Heart left ventricle (tissue), 16 donors: Measurements from ENCODE around the gene STKLD1. TPM values are rescaled to one million over a fixed set of nuclear protein-coding genes. Genes with fewer than 3 reads are reported as not detected.

Source experiments
- ATAC-seq, 4 donors: fragments of 200-7000 bp; cut with Tn5 transposase; one replicate each; pipeline ENCODE4 v1.9.1; 2020 to 2022; ENCODE audit warnings: moderate library complexity in 4 of 4, mild to moderate bottlenecking in 3 of 4, moderate number of reproducible peaks in 1 of 4
- DNase-seq, 5 donors: peaks; one replicate each; pipeline ENCODE4 v3.0.0-alpha.2; 2020
- H3K27ac ChIP-seq, 12 donors: fragments of 200-600 bp; sonication (generic) in 4 of 12; one replicate each; pipeline versions ENCODE4 v1.5.0 to v1.8.0; 2016 to 2022; ENCODE audit warnings: mild to moderate bottlenecking in 2 of 12
- H3K27me3 ChIP-seq, 9 donors: fragments of 200-600 bp; sonication (generic) in 2 of 9; one replicate each; pipeline versions ENCODE4 v1.5.1 to v1.8.0; 2016 to 2022; ENCODE audit warnings: mild to moderate bottlenecking in 3 of 9
- H3K36me3 ChIP-seq, 9 donors: fragments of 200-600 bp; sonication (generic) in 2 of 9; one replicate each; pipeline versions ENCODE4 v1.5.0 to v1.8.0; 2018 to 2022; ENCODE audit warnings: mild to moderate bottlenecking in 2 of 9
- H3K4me1 ChIP-seq, 12 donors: fragments of 200-600 bp; sonication (generic) in 4 of 12; one replicate each; pipeline versions ENCODE4 v1.5.0 to v1.8.0; 2016 to 2022; ENCODE audit warnings: mild to moderate bottlenecking in 3 of 12
- H3K4me3 ChIP-seq, 12 donors: fragments of 200-600 bp; sonication (generic) in 4 of 12; one replicate each; pipeline versions ENCODE4 v1.5.0 to v1.8.0; 2017 to 2022; ENCODE audit warnings: mild to moderate bottlenecking in 9 of 12, moderate library complexity in 4 of 12
- H3K9me3 ChIP-seq, 12 donors: fragments of 200-600 bp; sonication (generic) in 4 of 12; one replicate each; pipeline versions ENCODE4 v1.5.0 to v1.8.0; 2016 to 2022; ENCODE audit warnings: mild to moderate bottlenecking in 1 of 12
- CTCF ChIP-seq, 12 donors: fragments of 200-600 bp; sonication (generic) in 4 of 12; IDR thresholded peaks; one replicate each; pipeline versions ENCODE4 v1.5.0 to v1.8.0; 2018 to 2022; ENCODE audit warnings: antibody characterized with exemption in 12 of 12, mild to moderate bottlenecking in 5 of 12
- POLR2A ChIP-seq, 2 donors: fragments of 450-650 bp; IDR thresholded peaks; one replicate each; pipeline ENCODE4 v1.6.1; 2017; ENCODE audit warnings: antibody characterized with exemption in 2 of 2, mild to moderate bottlenecking in 2 of 2, moderate library complexity in 2 of 2
- WGBS, 4 donors: extraction: QIAGEN DNeasy Blood & Tissue Kit in 2 of 4; methylation state at CpG; one replicate each; pipeline versions ENCODE4 v1.1.5 to v1.1.7; 2013 to 2018; 5-methylcytosine and 5-hydroxymethylcytosine counted together
- intact Hi-C, 10 donors: fragments of 100-400 bp; cut with DNase I; formaldehyde crosslinking; loops; one replicate each; pipeline versions ENCODE4 v1.11.1 to v1.14.2; 2022
- polyA plus RNA-seq, 2 donors: library from polyadenylated mRNA; stranded (reverse); fragments of 200-250 nt; gene quantifications; one replicate each; pipeline ENCODE4 v1.2.3, GENCODE V29; 2013
- total RNA-seq, 9 donors: library from RNA; depleted of rRNA in 2 of 9; stranded (reverse); fragments of >200 nt in 2 of 9; fragmentation: NEBNext Ultra II Directional in 3 of 9; extraction: Animal tissue kit (Norgen Biotek cat#: 25700) in 3 of 9; gene quantifications; one replicate each; pipeline versions ENCODE4 v1.1.0 to v1.2.4, GENCODE V29; 2016 to 2023
- donor health status: ischemic (EF 13 %, LVEDD 7.1; RV severe dilation, severe dysfunction).
- donor health status: healthy with polysubstance abuse.
- donor health status: DM: no; HTN: yes; CAD: no.
- donor health status: DM: no; HTN: no; CAD: no.
- donor health status: ischemic (EF 25% LVEDD 6.9; RV normal size, moderate dysfunction).
- donor health status: ischemic (EF 25% LVEDD 5.7; RV mildly dilated, moderate dysfunction).
- donor health status: healthy.
- donor health status: DM: yes; HTN: yes; CAD: no.
- donor health status: ischemic (EF 35%, LVEDD 5.7; RV mildly dilated, moderate dysfunction).
- donor health status: nonischemic (EF 11% LVEDD 7.7; RV severe dilation, severe dysfunction).
- donor health status: DM: yes; HTN: yes; CAD: no.
- donor health status: PGD.
- donor health status: ischemic (EF 29% LVEDD 5.4; RV normal size, mild dysfunction).
- donor health status: nonischemic (EF 23%, LVEDD 6.1; RV moderate dilation, normal function).

STKLD1 gene
- total and polyA plus RNA-seq, 11 donors: 0.25 to 0.91 (median 0.46) TPM; not detected in 2

- H3K27ac ChIP-seq: no peak overlapping the region
- no peak for ATAC-seq
- H3K4me1 ChIP-seq: peaks cover 0 to 17% (median 0%) of the 10 kb centered on the region in 12 donors
- no peaks in the 10 kb centered on the region for H3K9me3 ChIP-seq
- 63 to 77% (median 73%) methylated on average over 1 of the region's 1 CpG for WGBS, 4 donors
- H3K4me3 ChIP-seq: no peak overlapping the region
- no peaks in the 10 kb centered on the region for H3K27me3 ChIP-seq
- no peak for DNase-seq
- intact Hi-C loops: loop anchor here in 6 of 10 donors (2.0 to 10.0 kb wide), 5 partner anchors 79 to 319 kb away; no protein-coding TSS in a partner anchor
- H3K36me3 ChIP-seq: peaks cover 0 to 86% (median 68%) of the 10 kb centered on the region in 9 donors
- TF ChIP-seq POLR2A (IDR thresholded peaks at IDR 0.05) (no peak), CTCF (IDR thresholded peaks at IDR 0.05) (no peak)
These were observed 31.9 kb downstream of the STKLD1 start for GRCh38 chr9:133408042-133408441.

- intact Hi-C loops: loop anchor here in 2 of 10 donors (5.0 to 10.0 kb wide), 2 partner anchors 38 to 50 kb away; partner anchors contain the start of genes STKLD1 (in 1 of the 2) and SURF4 (in 1 of the 2)
- no peaks in the 10 kb centered on the region for H3K27me3 ChIP-seq
- H3K27ac ChIP-seq: no peak overlapping the region
- peaks cover 0 to 60% (median 51%) of the 10 kb centered on the region in 9 donors for H3K36me3 ChIP-seq
- TF ChIP-seq POLR2A (IDR thresholded peaks at IDR 0.05): no peak
- no peak for TF ChIP-seq CTCF (IDR thresholded peaks at IDR 0.05)
- H3K9me3 ChIP-seq: no peaks in the 10 kb centered on the region
- no peak for ATAC-seq
- 58 to 74% (median 66%) methylated on average over 1 of the region's 1 CpG for WGBS, 4 donors
- no peak overlapping the region for H3K4me3 ChIP-seq
- DNase-seq: no peak
- H3K4me1 ChIP-seq: peaks cover 6 to 31% (median 19%) of the 10 kb centered on the region in 12 donors
These were observed 39.0 kb downstream of the STKLD1 start for GRCh38 chr9:133415170-133415569.

GRCh38 chr9:133417541-133418461, 41.6 kb downstream of the STKLD1 start, which contains the start of gene REXO4:
Gene REXO4, minus strand, starts transcription at chr9:133418010. Its CDS starts 166 bp downstream, at chr9:133417844.
- peaks cover 6 to 31% (median 19%) of the 10 kb centered on the region in 12 donors for H3K4me1 ChIP-seq
- ATAC-seq: peak; percentile 88 to 98 (median 96)
- peak in 1 of 2 donors; percentile 52 for TF ChIP-seq POLR2A (IDR thresholded peaks at IDR 0.05)
- TF ChIP-seq CTCF (IDR thresholded peaks at IDR 0.05): peak in 1 of 12 donors; percentile 10
- peak within 1 kb of the TSS; percentile 68 to 97 (median 84) for H3K4me3 ChIP-seq
- no peaks in the 10 kb centered on the region for H3K9me3 ChIP-seq
- DNase-seq: peak; percentile 83 to 90 (median 86)
- peak within 1 kb of the TSS; percentile 29 to 92 (median 84) for H3K27ac ChIP-seq
- peaks cover 0 to 34% (median 26%) of the 10 kb centered on the region in 9 donors for H3K36me3 ChIP-seq
- 0 to 1% (median 1%) methylated on average over 69 to 75 of the region's 75 CpGs for WGBS, 4 donors
- no peaks in the 10 kb centered on the region for H3K27me3 ChIP-seq
- intact Hi-C loops: loop anchor here in 3 of 10 donors (2.0 to 10.0 kb wide), 3 partner anchors 40 to 47 kb away; partner anchors contain the start of genes STKLD1 (in 1 of the 3) and SURF4 (in 1 of the 3)

GRCh38 chr9:133419005-133419404, 42.8 kb downstream of the STKLD1 start:
- DNase-seq (no peak), ATAC-seq (no peak)
- H3K27ac ChIP-seq: no peak overlapping the region
- peaks cover 6 to 31% (median 19%) of the 10 kb centered on the region in 12 donors for H3K4me1 ChIP-seq
- 64 to 75% (median 72%) methylated on average over 13 of the region's 13 CpGs for WGBS, 4 donors
- no peaks in the 10 kb centered on the region for H3K9me3 ChIP-seq
- H3K4me3 ChIP-seq: peak overlapping the region in 3 of 12 donors; percentile 73 to 85 (median 74)
- no peaks in the 10 kb centered on the region for H3K27me3 ChIP-seq
- peaks cover 0 to 22% (median 16%) of the 10 kb centered on the region in 9 donors for H3K36me3 ChIP-seq
- intact Hi-C loops: loop anchor here in 3 of 10 donors (2.0 to 10.0 kb wide), 3 partner anchors 42 to 46 kb away; partner anchors contain the start of genes STKLD1 (in 1 of the 3) and SURF4 (in 1 of the 3)
- TF ChIP-seq POLR2A (IDR thresholded peaks at IDR 0.05): no peak
- no peak for TF ChIP-seq CTCF (IDR thresholded peaks at IDR 0.05)
